RWPE2 (cell line): ENCODE data around the gene TCF7L2.

Experiments used
- ATAC-seq: fragments of 200-7000 bp; cut with Tn5 transposase; 3 replicates; pipeline ENCODE4 v1.9.1; 2021; ENCODE audit warnings: low read depth
- DNase-seq: peaks from one replicate; pipeline ENCODE4 v3.0.0-alpha.2; 2020; ENCODE audit warnings: low spot score
- H3K27ac ChIP-seq: fragments of 450-650 bp; 2 replicates; pipeline ENCODE4 v1.5.1; 2017; ENCODE audit warnings: mild to moderate bottlenecking; ENCODE audit not compliant: poor library complexity, severe bottlenecking
- H3K27me3 ChIP-seq: fragments of 250-450 bp; sonication (Bioruptor Pico); 2 replicates; pipeline ENCODE4 v1.5.1; 2021; ENCODE audit warnings: mild to moderate bottlenecking, moderate library complexity; ENCODE audit not compliant: insufficient read depth, poor library complexity, severe bottlenecking
- H3K36me3 ChIP-seq: fragments of 250-450 bp; sonication (Bioruptor Pico); 2 replicates; pipeline ENCODE4 v1.5.1; 2020; ENCODE audit warnings: low read depth, mild to moderate bottlenecking, moderate library complexity
- H3K4me1 ChIP-seq: fragments of 250-450 bp; sonication (Bioruptor Pico); 2 replicates; pipeline ENCODE4 v1.5.1; 2021; ENCODE audit warnings: mild to moderate bottlenecking, moderate library complexity; ENCODE audit not compliant: insufficient read depth, poor library complexity, severe bottlenecking
- H3K4me3 ChIP-seq: fragments of 250-450 bp; sonication (Bioruptor Pico); 2 replicates; pipeline ENCODE4 v1.5.1; 2021; ENCODE audit warnings: mild to moderate bottlenecking, moderate library complexity; ENCODE audit not compliant: severe bottlenecking
- H3K9me3 ChIP-seq: fragments of 250-450 bp; sonication (Bioruptor Pico); 2 replicates; pipeline ENCODE4 v1.5.1; 2021; ENCODE audit warnings: mild to moderate bottlenecking, moderate library complexity; ENCODE audit not compliant: severe bottlenecking
- TF ChIP-seq, protein P1 (sequence below): fragments of 450-650 bp; IDR thresholded peaks from one replicate; pipeline ENCODE4 v1.5.1; 2017; ENCODE audit warnings: mild to moderate bottlenecking, moderate library complexity; ENCODE audit not compliant: poor library complexity, severe bottlenecking

TCF7L2 gene

GRCh38 chr10:112955582-112956421, 5.8 kb downstream of the TCF7L2 start:
- no peak for DNase-seq
- peak; percentile 11; the same call in 1 of the 3 replicates for ATAC-seq
- peak overlapping the region; percentile 97 for H3K27ac ChIP-seq
- no peaks in the 10 kb centered on the region for H3K27me3 ChIP-seq
- no peaks in the 10 kb centered on the region for H3K9me3 ChIP-seq
- H3K36me3 ChIP-seq: peaks cover 21% of the 10 kb centered on the region
- TF ChIP-seq, protein P1, sequence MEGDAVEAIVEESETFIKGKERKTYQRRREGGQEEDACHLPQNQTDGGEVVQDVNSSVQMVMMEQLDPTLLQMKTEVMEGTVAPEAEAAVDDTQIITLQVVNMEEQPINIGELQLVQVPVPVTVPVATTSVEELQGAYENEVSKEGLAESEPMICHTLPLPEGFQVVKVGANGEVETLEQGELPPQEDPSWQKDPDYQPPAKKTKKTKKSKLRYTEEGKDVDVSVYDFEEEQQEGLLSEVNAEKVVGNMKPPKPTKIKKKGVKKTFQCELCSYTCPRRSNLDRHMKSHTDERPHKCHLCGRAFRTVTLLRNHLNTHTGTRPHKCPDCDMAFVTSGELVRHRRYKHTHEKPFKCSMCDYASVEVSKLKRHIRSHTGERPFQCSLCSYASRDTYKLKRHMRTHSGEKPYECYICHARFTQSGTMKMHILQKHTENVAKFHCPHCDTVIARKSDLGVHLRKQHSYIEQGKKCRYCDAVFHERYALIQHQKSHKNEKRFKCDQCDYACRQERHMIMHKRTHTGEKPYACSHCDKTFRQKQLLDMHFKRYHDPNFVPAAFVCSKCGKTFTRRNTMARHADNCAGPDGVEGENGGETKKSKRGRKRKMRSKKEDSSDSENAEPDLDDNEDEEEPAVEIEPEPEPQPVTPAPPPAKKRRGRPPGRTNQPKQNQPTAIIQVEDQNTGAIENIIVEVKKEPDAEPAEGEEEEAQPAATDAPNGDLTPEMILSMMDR: no peak
- peaks cover 57% of the 10 kb centered on the region for H3K4me1 ChIP-seq
- H3K4me3 ChIP-seq: peak overlapping the region; percentile 8

GRCh38 chr10:112956631-112957350, 6.7 kb downstream of the TCF7L2 start:
- TF ChIP-seq, protein P1: no peak
- Histone ChIP-seq H3K4me1 (peaks cover 57% of the 10 kb centered on the region), H3K27me3 (no peaks in the 10 kb centered on the region), H3K4me3 (no peak overlapping the region), H3K9me3 (no peaks in the 10 kb centered on the region), H3K27ac (peak overlapping the region; percentile 97), H3K36me3 (peaks cover 24% of the 10 kb centered on the region)
- no peak for DNase-seq
- no peak for ATAC-seq

- ATAC-seq: no peak
- peak overlapping the region; percentile 97 for H3K27ac ChIP-seq
- H3K4me1 ChIP-seq: peaks cover 57% of the 10 kb centered on the region
These were observed 7.6 kb downstream of the TCF7L2 start for GRCh38 chr10:112957640-112958092.

DNA sequence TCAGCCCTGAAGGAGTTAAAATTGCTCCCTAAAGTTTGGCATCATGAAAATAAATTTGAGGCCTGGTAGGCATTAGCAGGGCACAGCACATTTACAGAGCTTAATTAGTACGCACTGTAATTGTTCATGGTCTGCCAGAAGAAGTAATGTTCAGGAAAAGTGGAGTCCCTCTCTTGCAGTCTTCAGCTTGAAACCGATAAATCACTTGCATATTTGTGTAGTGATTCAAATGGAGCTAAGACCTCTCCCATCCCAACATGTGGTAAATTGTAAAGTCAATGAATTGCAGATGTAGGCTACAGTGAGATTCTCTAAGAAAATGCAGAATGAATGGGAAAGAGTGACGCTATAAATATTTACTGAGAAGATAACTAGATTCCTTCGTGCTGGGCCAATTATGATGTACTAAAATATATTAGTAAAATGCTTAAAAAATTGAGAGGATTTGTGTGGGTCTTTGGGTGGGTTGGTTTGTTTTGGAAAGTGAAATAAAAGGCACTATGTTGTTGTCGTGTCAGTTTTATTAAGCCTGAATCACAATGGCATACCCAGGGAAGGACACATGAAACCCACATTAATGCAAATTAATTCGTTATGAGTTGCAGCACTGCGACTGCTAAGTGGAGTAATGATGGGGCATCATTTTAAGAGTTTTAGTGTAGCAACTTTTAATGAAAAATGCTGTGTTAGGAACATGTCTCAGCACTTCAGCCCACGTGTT, 8.4 kb downstream of the TCF7L2 start:
- Histone ChIP-seq H3K27me3 (no peaks in the 10 kb centered on the region), H3K4me3 (no peak overlapping the region), H3K27ac (peak overlapping the region; percentile 97), H3K9me3 (no peaks in the 10 kb centered on the region), H3K36me3 (peaks cover 20% of the 10 kb centered on the region), H3K4me1 (peaks cover 62% of the 10 kb centered on the region)
- no peak for DNase-seq
- TF ChIP-seq, protein P1: no peak
- peak; percentile 70 for ATAC-seq

More at GRCh38 chr10:112957640-112958092, 7.6 kb downstream of the TCF7L2 start:
- TF ChIP-seq, protein P1: no peak
- peaks cover 24% of the 10 kb centered on the region for H3K36me3 ChIP-seq
- no peaks in the 10 kb centered on the region for H3K9me3 ChIP-seq
- no peaks in the 10 kb centered on the region for H3K27me3 ChIP-seq
- no peak overlapping the region for H3K4me3 ChIP-seq
- DNase-seq: no peak
